Activated B cell treated with CpG ODN at 0.5 μM for 24 hours (primary cell): Measurements from ENCODE around the gene LRFN5. TPM values are rescaled to one million over a fixed set of nuclear protein-coding genes. Genes with fewer than 3 reads are reported as not detected.
"Not testable (repeated sequence)": the region's sequence is repeated elsewhere in the genome, so short reads cannot be mapped to it uniquely, and the experiment has no call there.

Source experiments
- ATAC-seq: fragments of 200-7000 bp; cut with Tn5 transposase; one replicate; pipeline ENCODE4 v1.10.0; 2021; ENCODE audit warnings: low read depth, mild to moderate bottlenecking, moderate library complexity
- CTCF ChIA-PET: fragments of 350-600 bp; sonication (Branson Sonifier 250); formaldehyde crosslinking; loops from one replicate; lab custom pipeline; 2021; ENCODE audit warnings: antibody characterized with exemption; lab: Charles Lee
- POLR2A ChIA-PET: fragments of 350-600 bp; sonication (Branson Sonifier 250); formaldehyde crosslinking; loops from one replicate; lab custom pipeline; 2021; ENCODE audit warnings: antibody characterized with exemption; lab: Charles Lee
- DNase-seq: peaks from one replicate; pipeline ENCODE4 v3.0.0; 2022
- H3K27ac Mint-ChIP-seq: one replicate; pipeline ENCODE4 v1.8.0; 2020; ENCODE audit warnings: mixed read lengths
- H3K27me3 Mint-ChIP-seq: one replicate; pipeline ENCODE4 v1.8.0; 2021; ENCODE audit warnings: mixed read lengths
- H3K36me3 Mint-ChIP-seq: one replicate; pipeline ENCODE4 v1.8.0; 2021; ENCODE audit warnings: low read depth, mixed read lengths
- H3K4me1 Mint-ChIP-seq: one replicate; pipeline ENCODE4 v1.8.0; 2021; ENCODE audit warnings: mixed read lengths
- H3K4me3 Mint-ChIP-seq: one replicate; pipeline ENCODE4 v1.8.0; 2020; ENCODE audit warnings: mild to moderate bottlenecking, mixed read lengths
- H3K9me3 Mint-ChIP-seq: one replicate; pipeline ENCODE4 v1.8.0; 2020; ENCODE audit warnings: mixed read lengths
- CTCF ChIP-seq: fragments of 200-600 bp; IDR thresholded peaks from one replicate; pipeline ENCODE4 v1.8.0; 2022; ENCODE audit warnings: antibody characterized with exemption, mild to moderate bottlenecking
- intact Hi-C: fragments of 100-400 bp; cut with micrococcal nuclease; formaldehyde crosslinking; loops from one replicate; pipeline ENCODE4 v1.15.1; 2024
- total RNA-seq: library from RNA; stranded (reverse); gene quantifications from 2 replicates; pipeline ENCODE4 v1.2.3, GENCODE V29; 2022

Gene LRFN5
- total RNA-seq, 1 donor from 2014 or later: 0.11 TPM

GRCh38 chr14:41668356-41668755 is 61.7 kb downstream of the LRFN5 start:
- TF ChIP-seq CTCF: no peak
- Mint-ChIP-seq H3K4me1 (no peaks in the 10 kb centered on the region), H3K27ac (no peak overlapping the region), H3K4me3 (no peak overlapping the region), H3K36me3 (no peaks in the 10 kb centered on the region), H3K9me3 (no peaks in the 10 kb centered on the region), H3K27me3 (no peaks in the 10 kb centered on the region)
- DNase-seq: no peak
- ChIA-PET POLR2A (no interaction called here), CTCF (no interaction called here)
- no peak for ATAC-seq
- intact Hi-C loops: no loop called here

- H3K27ac Mint-ChIP-seq, H3K9me3 Mint-ChIP-seq, H3K36me3 Mint-ChIP-seq, DNase-seq, ATAC-seq, CTCF ChIA-PET, H3K4me1 Mint-ChIP-seq, POLR2A ChIA-PET, H3K27me3 Mint-ChIP-seq, H3K4me3 Mint-ChIP-seq, intact Hi-C loops: not testable (repeated sequence)
These were observed 66.9 kb downstream of the LRFN5 start for GRCh38 chr14:41673601-41674000.

GRCh38 chr14:41674511-41674971 is 67.9 kb downstream of the LRFN5 start:
- H3K4me3 Mint-ChIP-seq, H3K9me3 Mint-ChIP-seq, ATAC-seq: not testable (repeated sequence)

GRCh38 chr14:41699486-41699885 is 92.8 kb downstream of the LRFN5 start:
- Mint-ChIP-seq H3K4me3 (no peak overlapping the region), H3K27me3 (no peaks in the 10 kb centered on the region), H3K4me1 (no peaks in the 10 kb centered on the region), H3K27ac (no peak overlapping the region), H3K9me3 (no peaks in the 10 kb centered on the region), H3K36me3 (no peaks in the 10 kb centered on the region)
- ChIA-PET POLR2A (no interaction called here), CTCF (no interaction called here)
- no peak for TF ChIP-seq CTCF
- intact Hi-C loops: no loop called here
- DNase-seq: no peak
- no peak for ATAC-seq

More at GRCh38 chr14:41674511-41674971, 67.9 kb downstream of the LRFN5 start:
- POLR2A ChIA-PET, H3K27ac Mint-ChIP-seq, H3K27me3 Mint-ChIP-seq, DNase-seq, intact Hi-C loops, CTCF ChIA-PET, H3K36me3 Mint-ChIP-seq, H3K4me1 Mint-ChIP-seq: not testable (repeated sequence)

GRCh38 chr14:41718477-41719166 is 111.9 kb downstream of the LRFN5 start:
- ATAC-seq (no peak), DNase-seq (no peak)
- Mint-ChIP-seq H3K4me1 (peaks cover 7% of the 10 kb centered on the region), H3K9me3 (no peaks in the 10 kb centered on the region), H3K36me3 (no peaks in the 10 kb centered on the region), H3K27me3 (no peaks in the 10 kb centered on the region), H3K4me3 (no peak overlapping the region), H3K27ac (no peak overlapping the region)
- POLR2A ChIA-PET: interaction anchor here (0.6 kb wide), 1 partner anchor 16 kb away, joined by 3 read pairs; no protein-coding TSS in a partner anchor
- intact Hi-C loops: no loop called here
- CTCF ChIA-PET: no interaction called here
- no peak for TF ChIP-seq CTCF

GRCh38 chr14:41739203-41739602 is 132.5 kb downstream of the LRFN5 start:
- DNase-seq (no peak), ATAC-seq (no peak)
- Mint-ChIP-seq H3K36me3 (no peaks in the 10 kb centered on the region), H3K27ac (no peak overlapping the region), H3K27me3 (no peaks in the 10 kb centered on the region), H3K4me3 (no peak overlapping the region), H3K4me1 (no peaks in the 10 kb centered on the region), H3K9me3 (no peaks in the 10 kb centered on the region)
- TF ChIP-seq CTCF: no peak
- POLR2A ChIA-PET: no interaction called here
- CTCF ChIA-PET: no interaction called here
- intact Hi-C loops: no loop called here
